Tibial nerve (tissue), 4 donors: ENCODE measurements around the gene SNN. TPM values are rescaled to one million over a fixed set of nuclear protein-coding genes. Genes with fewer than 3 reads are reported as not detected.

Experiments
- DNase-seq, 2 donors: peaks; one replicate each; pipeline ENCODE4 v3.0.0-alpha.2; 2019; ENCODE audit warnings: low spot score in 2 of 2
- H3K27ac ChIP-seq, 4 donors: fragments of 200-600 bp; sonication (generic) in 3 of 4; one replicate each; pipeline ENCODE4 v1.5.1; 2017 to 2019; ENCODE audit warnings: mild to moderate bottlenecking in 1 of 4
- H3K27me3 ChIP-seq, 2 donors: fragments of 200-600 bp; sonication (generic) in 1 of 2; one replicate each; pipeline versions ENCODE4 v1.5.1 to v1.6.0; 2017 to 2019
- H3K36me3 ChIP-seq, 3 donors: fragments of 200-600 bp; sonication (generic); one replicate each; pipeline ENCODE4 v1.5.1; 2018 to 2019
- H3K4me1 ChIP-seq, 4 donors: fragments of 200-600 bp; sonication (generic) in 3 of 4; one replicate each; pipeline ENCODE4 v1.5.1; 2017 to 2019
- H3K4me3 ChIP-seq, 4 donors: fragments of 200-600 bp; sonication (generic) in 3 of 4; one replicate each; pipeline ENCODE4 v1.5.1; 2017 to 2019; ENCODE audit warnings: mild to moderate bottlenecking in 1 of 4, moderate library complexity in 1 of 4
- H3K9me3 ChIP-seq, 4 donors: fragments of 200-600 bp; sonication (generic) in 3 of 4; one replicate each; pipeline ENCODE4 v1.5.1; 2017 to 2019
- CTCF ChIP-seq, 5 experiments: fragments of 200-600 bp in 3 of 5; fragments of 450-650 bp in 2 of 5; sonication (generic) in 3 of 5; IDR thresholded peaks; one replicate each; pipeline ENCODE4 v1.5.1; 2016 to 2019; ENCODE audit warnings: antibody characterized with exemption in 5 of 5, mild to moderate bottlenecking in 3 of 5, moderate library complexity in 2 of 5
- EP300 ChIP-seq, 2 donors: sonication (generic); formaldehyde crosslinking; IDR thresholded peaks; one replicate each; pipeline ENCODE4 v1.6.1; 2017; ENCODE audit warnings: antibody characterized with exemption in 2 of 2, mild to moderate bottlenecking in 1 of 2
- POLR2A ChIP-seq, 2 donors: fragments of 450-650 bp; IDR thresholded peaks; one replicate each; pipeline ENCODE4 v1.6.1; 2017; ENCODE audit warnings: antibody characterized with exemption in 2 of 2, mild to moderate bottlenecking in 2 of 2, moderate library complexity in 2 of 2
- WGBS, 2 donors: methylation state at CpG; one replicate each; pipeline ENCODE4 v1.1.5; 2018; 5-methylcytosine and 5-hydroxymethylcytosine counted together
- total RNA-seq, 4 donors: library from RNA; depleted of rRNA; stranded (reverse); fragments of >200 nt; gene quantifications; one replicate each; pipeline ENCODE4 v1.1.0, GENCODE V29; 2016

SNN gene
- total RNA-seq, 4 donors from 2014 or later = 24.3 to 30.6 (median 27.0) TPM

DNA sequence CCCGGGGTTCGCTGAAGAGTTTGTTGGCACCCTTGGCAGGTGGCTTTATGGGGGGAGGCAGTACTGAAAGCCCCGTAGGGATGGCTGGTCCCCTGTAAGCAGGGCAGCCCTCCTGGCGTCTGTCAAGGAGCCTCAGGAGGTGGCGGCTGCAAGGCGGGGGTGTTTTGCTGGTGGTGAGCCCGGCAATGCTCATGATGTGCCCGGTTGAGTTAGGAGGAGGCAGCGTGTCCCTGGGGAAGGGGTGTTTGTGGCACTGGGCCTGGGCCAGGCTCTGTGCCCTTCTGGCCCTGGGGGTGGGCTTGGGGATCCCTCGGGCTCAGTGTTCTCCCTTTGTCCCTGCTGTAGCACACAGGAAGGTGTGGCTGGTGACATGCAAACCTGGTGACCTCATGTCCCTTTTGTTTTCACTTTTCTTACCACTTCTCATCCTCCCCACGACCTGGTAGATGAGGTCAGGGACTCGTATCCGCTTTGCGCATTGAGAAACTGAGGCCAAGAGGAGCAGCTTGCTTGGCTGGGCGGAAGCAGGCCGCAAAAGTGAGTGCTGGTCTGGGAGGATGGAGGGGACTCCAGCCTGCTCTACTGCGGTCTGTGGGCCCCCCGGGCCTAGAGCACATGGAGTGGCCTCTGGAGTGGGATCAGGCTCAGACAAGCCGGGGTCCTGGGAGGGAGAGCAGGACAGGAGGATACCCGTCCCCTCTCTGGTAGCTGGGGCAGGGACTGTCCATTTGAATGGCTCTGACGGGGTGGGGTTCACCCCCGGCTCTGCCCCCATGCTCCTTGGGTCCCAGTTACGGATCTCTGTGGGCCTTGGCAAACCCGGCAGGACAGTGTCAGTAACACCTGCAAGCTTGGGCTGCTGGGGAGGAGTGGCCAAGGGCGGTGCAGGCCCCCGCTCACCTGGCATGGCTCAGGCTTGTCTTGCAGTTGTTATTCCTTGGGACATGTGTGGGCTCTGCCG lies 2.2 kb downstream of the SNN start:
- no peaks in the 10 kb centered on the region for H3K9me3 ChIP-seq
- H3K27me3 ChIP-seq = no peaks in the 10 kb centered on the region
- 64 to 74% methylated on average over 20 to 25 of the region's 27 CpGs for WGBS, 2 donors
- TF ChIP-seq EP300 (IDR thresholded peaks at IDR 0.05) (peak in 1 of 2 donors; percentile 4), POLR2A (IDR thresholded peaks at IDR 0.05) (peak in 1 of 2 donors; percentile 6), CTCF (IDR thresholded peaks at IDR 0.05) (no peak)
- DNase-seq = no peak
- H3K27ac ChIP-seq = peak overlapping the region; percentile 90 to 95 (median 94)
- peak overlapping the region in 2 of 4 donors; percentile 96 to 99 for H3K4me3 ChIP-seq
- peaks cover 0 to 73% (median 37%) of the 10 kb centered on the region in 4 donors for H3K4me1 ChIP-seq
- H3K36me3 ChIP-seq = peaks cover 0 to 2% (median 0%) of the 10 kb centered on the region in 3 donors

DNA sequence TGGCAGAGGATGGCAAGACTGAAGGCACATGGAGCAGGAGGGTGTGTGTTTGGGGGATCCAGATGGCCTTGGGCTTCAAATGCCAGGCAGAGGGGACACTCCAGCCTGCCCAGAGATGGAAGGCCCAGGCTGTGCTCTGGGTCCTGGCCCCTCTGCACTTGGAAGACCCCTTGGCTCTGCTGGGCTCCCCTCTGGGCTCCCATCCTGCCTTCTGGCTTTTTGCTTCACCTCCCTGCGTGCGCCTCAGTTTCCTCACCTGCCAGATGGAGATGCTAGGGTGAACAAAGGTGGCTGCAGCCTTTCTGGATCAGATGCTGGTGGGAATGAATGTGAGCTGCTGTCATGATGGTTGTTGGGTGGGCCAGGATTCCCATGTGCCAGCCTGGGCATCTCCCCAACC lies 3.0 kb downstream of the SNN start:
- H3K4me3 ChIP-seq = no peak overlapping the region
- TF ChIP-seq CTCF (IDR thresholded peaks at IDR 0.05) (no peak), POLR2A (IDR thresholded peaks at IDR 0.05) (no peak), EP300 (IDR thresholded peaks at IDR 0.05) (no peak)
- H3K4me1 ChIP-seq = peaks cover 0 to 73% (median 37%) of the 10 kb centered on the region in 4 donors
- peak overlapping the region in 3 of 4 donors; percentile 59 to 95 (median 95) for H3K27ac ChIP-seq
- no peaks in the 10 kb centered on the region for H3K9me3 ChIP-seq
- H3K27me3 ChIP-seq = no peaks in the 10 kb centered on the region
- WGBS, 2 donors = 96 to 100% methylated on average over 2 of the region's 2 CpGs
- no peak for DNase-seq
- peaks cover 0 to 10% (median 0%) of the 10 kb centered on the region in 3 donors for H3K36me3 ChIP-seq

DNA sequence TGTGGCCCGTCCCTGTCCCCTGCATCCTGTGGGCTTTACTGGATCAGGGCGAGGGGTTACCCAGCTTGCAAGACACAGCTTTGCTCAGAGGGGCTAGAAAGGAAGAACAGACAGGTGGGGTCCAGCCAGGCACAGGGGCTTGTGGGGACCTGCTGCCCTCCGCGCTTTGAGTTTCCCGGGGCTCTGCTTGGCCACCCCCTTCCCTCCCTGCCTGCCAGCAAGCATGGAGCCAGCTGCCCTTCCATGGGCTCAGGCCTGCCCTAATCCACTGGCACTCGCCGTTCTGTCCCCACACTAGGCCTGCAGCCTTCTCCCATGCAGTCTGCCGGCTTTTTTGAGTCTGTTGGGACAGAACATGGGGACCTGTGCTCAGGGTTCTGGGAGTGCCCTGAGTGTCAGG lies 3.4 kb downstream of the SNN start:
- 83 to 84% methylated on average over 8 of the region's 8 CpGs for WGBS, 2 donors
- peak overlapping the region in 3 of 4 donors; percentile 59 to 95 (median 95) for H3K27ac ChIP-seq

GRCh38 chr16:11672206-11673090 lies 4.2 kb downstream of the SNN start:
- WGBS, 2 donors = 84% methylated on average over 25 of the region's 25 CpGs
- peak overlapping the region in 3 of 4 donors; percentile 59 to 95 (median 95) for H3K27ac ChIP-seq
- peaks cover 0 to 82% (median 43%) of the 10 kb centered on the region in 4 donors for H3K4me1 ChIP-seq
- TF ChIP-seq CTCF (IDR thresholded peaks at IDR 0.05) (no peak), POLR2A (IDR thresholded peaks at IDR 0.05) (no peak), EP300 (IDR thresholded peaks at IDR 0.05) (no peak)
- no peak for DNase-seq
- no peaks in the 10 kb centered on the region for H3K27me3 ChIP-seq
- no peaks in the 10 kb centered on the region for H3K9me3 ChIP-seq
- peaks cover 0 to 22% (median 0%) of the 10 kb centered on the region in 3 donors for H3K36me3 ChIP-seq
- H3K4me3 ChIP-seq = no peak overlapping the region

More for the DNA sequence above, 3.4 kb downstream of the SNN start:
- no peak overlapping the region for H3K4me3 ChIP-seq
- H3K27me3 ChIP-seq = no peaks in the 10 kb centered on the region
- DNase-seq = no peak
- peaks cover 0 to 74% (median 39%) of the 10 kb centered on the region in 4 donors for H3K4me1 ChIP-seq
- peaks cover 0 to 15% (median 0%) of the 10 kb centered on the region in 3 donors for H3K36me3 ChIP-seq
- no peak for TF ChIP-seq CTCF (IDR thresholded peaks at IDR 0.05)
- TF ChIP-seq EP300 (IDR thresholded peaks at IDR 0.05) = no peak
- no peak for TF ChIP-seq POLR2A (IDR thresholded peaks at IDR 0.05)
- no peaks in the 10 kb centered on the region for H3K9me3 ChIP-seq
